A549 (cell line): Measurements from ENCODE around the gene CACNA1D. TPM values are rescaled to one million over a fixed set of nuclear protein-coding genes. Genes with fewer than 3 reads are reported as not detected.
A peak's percentile ranks its signal among the peaks of the same experiment; 100 is the strongest.

Experiments used
- ATAC-seq, 2 experiments: fragments of 200-7000 bp in 1 of 2; fragments of >200 bp in 1 of 2; cut with Nextera tagmentation in 1 of 2; cut with Tn5 transposase in 1 of 2; 3 replicates each; pipeline versions ENCODE4 v1.8.0 to v1.9.1; 2018 to 2020; ENCODE audit warnings: mild to moderate bottlenecking in 1 of 2, moderate library complexity in 1 of 2
- CTCF ChIA-PET: fragments of 300-600 bp; sonication (Branson Sonifier 250); formaldehyde crosslinking; extraction: SDS; loops from one replicate; lab custom pipeline; 2021; ENCODE audit warnings: antibody characterized with exemption, inconsistent platforms; lab: Yijun Ruan, JAX
- POLR2A ChIA-PET: fragments of 350-600 bp; formaldehyde crosslinking; extraction: SDS; loops from one replicate; lab custom pipeline; 2021; ENCODE audit warnings: antibody characterized with exemption, inconsistent platforms; lab: Yijun Ruan, JAX
- DNase-seq, 2 experiments: peaks; one replicate each; pipeline versions ENCODE4 v3.0.0 to v3.0.0-alpha.2; 2011 to 2016; ENCODE audit warnings: low read depth in 1 of 2, low spot score in 1 of 2
- FAIRE-seq: peaks from 2 replicates; lab custom pipeline; 2011; peaks lifted over from hg19 to GRCh38; lab: Jason Lieb, UNC
- H3K27ac ChIP-seq, 2 experiments: fragments of >200 bp; sonication (Bioruptor Twin); formaldehyde crosslinking; 3 replicates each; pipeline ENCODE4 v1.5.1; 2016 to 2017
- H3K4me1 ChIP-seq: fragments of >200 bp; sonication (Bioruptor Twin); formaldehyde crosslinking; 3 replicates; pipeline ENCODE4 v1.6.1; 2016
- H3K4me2 ChIP-seq: fragments of >200 bp; sonication (Bioruptor Twin); formaldehyde crosslinking; 3 replicates; pipeline ENCODE4 v1.6.1; 2016
- H3K4me3 ChIP-seq: fragments of >200 bp; sonication (Bioruptor Twin); formaldehyde crosslinking; 3 replicates; pipeline ENCODE4 v1.5.1; 2016
- H3K9me3 ChIP-seq: fragments of >200 bp; sonication (Bioruptor Twin); formaldehyde crosslinking; 3 replicates; pipeline ENCODE4 v1.6.1; 2016
- BCL3 ChIP-seq: fragments of >200 bp; sonication (Bioruptor Twin); formaldehyde crosslinking; IDR thresholded peaks from 3 replicates; pipeline ENCODE4 v1.6.1; 2016
- BHLHE40 ChIP-seq: IDR thresholded peaks from 2 replicates; pipeline ENCODE4 v1.6.1; 2012; ENCODE audit warnings: low read depth, low read length, inconsistent platforms
- EHF ChIP-seq: fragments of 250-450 bp; sonication (Bioruptor Pico); IDR thresholded peaks from 2 replicates; pipeline ENCODE4 v1.5.0; 2020; ENCODE audit warnings: mild to moderate bottlenecking
- EHMT2 ChIP-seq: fragments of 200-600 bp; sonication (generic); IDR thresholded peaks from 2 replicates; pipeline ENCODE4 v1.6.1; 2016; ENCODE audit warnings: antibody characterized with exemption, low read depth, mild to moderate bottlenecking, moderate library complexity
- FOSL2 ChIP-seq, 2 experiments: fragments of 450-650 bp in 1 of 2; fragments of >200 bp in 1 of 2; sonication (Bioruptor Twin) in 1 of 2; formaldehyde crosslinking; IDR thresholded peaks; 2 replicates each; pipeline versions ENCODE4 v1.5.0 to v1.6.1; 2016 to 2020; ENCODE audit warnings: mild to moderate bottlenecking in 1 of 2, moderate library complexity in 1 of 2
- HOXA7 ChIP-seq: fragments of 250-450 bp; sonication (Bioruptor Pico); IDR thresholded peaks from 2 replicates; pipeline ENCODE4 v1.5.0; 2020; ENCODE audit warnings: mild to moderate bottlenecking, moderate library complexity
- JUN ChIP-seq, 2 experiments: fragments of >200 bp; sonication (Bioruptor Twin); formaldehyde crosslinking; IDR thresholded peaks; 2 replicates in 1 of 2; 3 replicates in 1 of 2; pipeline ENCODE4 v1.6.1; 2016 to 2017
- KDM1A ChIP-seq: fragments of 200-600 bp; sonication (generic); IDR thresholded peaks from 2 replicates; pipeline ENCODE4 v1.6.1; 2016; ENCODE audit warnings: low read depth, mild to moderate bottlenecking
- NFE2L2 ChIP-seq: fragments of 150-350 bp; conservative IDR thresholded peaks from 2 replicates; pipeline ENCODE4 v1.6.1; 2014; ENCODE audit warnings: low read length
- NPAS2 ChIP-seq: fragments of 250-450 bp; sonication (Bioruptor Pico); IDR thresholded peaks from 2 replicates; pipeline ENCODE4 v1.8.0; 2022; ENCODE audit warnings: mild to moderate bottlenecking, moderate library complexity, borderline replicate concordance
- PHF8 ChIP-seq: fragments of 200-600 bp; sonication (generic); IDR thresholded peaks from 2 replicates; pipeline ENCODE4 v1.6.1; 2016; ENCODE audit warnings: low read depth, mild to moderate bottlenecking, antibody characterized with exemption, moderate library complexity, borderline replicate concordance
- POLR2A ChIP-seq: IDR thresholded peaks from 2 replicates; pipeline ENCODE4 v1.6.1; 2012; ENCODE audit warnings: mild to moderate bottlenecking, low read length
- RARB ChIP-seq: fragments of 250-450 bp; sonication (Bioruptor Pico); IDR thresholded peaks from 2 replicates; pipeline ENCODE4 v1.8.0; 2021; ENCODE audit warnings: mild to moderate bottlenecking, moderate library complexity
- TFCP2L1 ChIP-seq: fragments of 250-450 bp; sonication (Bioruptor Pico); IDR thresholded peaks from 2 replicates; pipeline ENCODE4 v1.5.0; 2021; ENCODE audit warnings: mild to moderate bottlenecking
- ZFP36 ChIP-seq: fragments of 450-650 bp; IDR thresholded peaks from 2 replicates; pipeline ENCODE4 v1.6.1; 2014; ENCODE audit warnings: borderline replicate concordance; ENCODE audit not compliant: partially characterized antibody
- ZSCAN20 ChIP-seq: fragments of 250-450 bp; sonication (Bioruptor Pico); IDR thresholded peaks from 2 replicates; pipeline ENCODE4 v1.8.0; 2022; ENCODE audit warnings: mild to moderate bottlenecking, moderate library complexity
- WGBS: methylation state at CpG from one replicate; pipeline ENCODE4 v1.1.6; 2017; ENCODE audit errors: missing lambda C conversion rate; 5-methylcytosine and 5-hydroxymethylcytosine counted together
- polyA plus RNA-seq, 4 experiments: library from polyadenylated mRNA; depleted of rRNA in 3 of 4; stranded (reverse); fragments of >200 nt; fragmentation: RNase III in 1 of 4; extraction: RNeasy Plus Mini Kit Qiagen cat#74134 plus additional on column Dnase treatment in 1 of 4; gene quantifications; 2 replicates in 3 of 4; 3 replicates in 1 of 4; pipeline ENCODE4 v1.2.3, GENCODE V29; 2011 to 2017
- TF ChIP-seq, protein P1 (sequence below): fragments of 200-600 bp; sonication (generic); IDR thresholded peaks from 2 replicates; pipeline ENCODE4 v1.6.1; 2016; ENCODE audit warnings: antibody characterized with exemption, mild to moderate bottlenecking, moderate library complexity
- TF ChIP-seq, protein P2 (sequence below): IDR thresholded peaks from 2 replicates; pipeline ENCODE4 v1.6.1; 2012; ENCODE audit warnings: low read depth, borderline replicate concordance
- TF ChIP-seq, protein P3 (sequence below): fragments of 450-650 bp; IDR thresholded peaks from 2 replicates; pipeline ENCODE4 v1.6.1; 2014; ENCODE audit warnings: antibody characterized with exemption

Gene CACNA1D
- polyA plus RNA-seq, 2 of the 4 experiments (the other 2 are of a cell fraction), result 1.1 to 10.7 TPM

DNA sequence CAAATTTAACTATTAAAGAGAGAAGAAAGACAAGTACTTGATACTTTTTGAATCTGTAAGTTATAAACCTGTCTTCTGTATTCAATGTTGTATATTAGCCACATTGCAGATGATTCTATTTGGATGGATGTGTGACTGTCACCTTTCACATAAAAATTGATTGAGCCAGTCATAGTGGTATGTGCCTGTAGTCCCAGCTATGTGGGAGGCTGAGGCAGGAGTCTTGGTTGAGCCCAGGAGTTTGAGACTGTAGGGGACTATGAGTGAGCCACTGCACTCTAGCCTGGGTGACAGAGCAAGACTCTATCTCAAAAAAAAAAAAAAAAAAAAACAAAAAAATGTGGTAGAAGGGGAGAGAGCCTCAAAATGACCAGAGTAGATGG, 12.3 kb downstream of the CACNA1D start:
- CTCF ChIA-PET, result interaction anchor here (0.8 kb wide), 1 partner anchor 87 kb away, joined by 4 read pairs; no protein-coding TSS in a partner anchor
- TF ChIP-seq BHLHE40, result no peak
- no peak for TF ChIP-seq PHF8
- TF ChIP-seq NFE2L2, result no peak
- TF ChIP-seq EHF, result no peak
- TF ChIP-seq HOXA7 (CRISPR knock-in tag), result no peak
- no peak for TF ChIP-seq NPAS2 (CRISPR knock-in tag)
- TF ChIP-seq, protein P1, sequence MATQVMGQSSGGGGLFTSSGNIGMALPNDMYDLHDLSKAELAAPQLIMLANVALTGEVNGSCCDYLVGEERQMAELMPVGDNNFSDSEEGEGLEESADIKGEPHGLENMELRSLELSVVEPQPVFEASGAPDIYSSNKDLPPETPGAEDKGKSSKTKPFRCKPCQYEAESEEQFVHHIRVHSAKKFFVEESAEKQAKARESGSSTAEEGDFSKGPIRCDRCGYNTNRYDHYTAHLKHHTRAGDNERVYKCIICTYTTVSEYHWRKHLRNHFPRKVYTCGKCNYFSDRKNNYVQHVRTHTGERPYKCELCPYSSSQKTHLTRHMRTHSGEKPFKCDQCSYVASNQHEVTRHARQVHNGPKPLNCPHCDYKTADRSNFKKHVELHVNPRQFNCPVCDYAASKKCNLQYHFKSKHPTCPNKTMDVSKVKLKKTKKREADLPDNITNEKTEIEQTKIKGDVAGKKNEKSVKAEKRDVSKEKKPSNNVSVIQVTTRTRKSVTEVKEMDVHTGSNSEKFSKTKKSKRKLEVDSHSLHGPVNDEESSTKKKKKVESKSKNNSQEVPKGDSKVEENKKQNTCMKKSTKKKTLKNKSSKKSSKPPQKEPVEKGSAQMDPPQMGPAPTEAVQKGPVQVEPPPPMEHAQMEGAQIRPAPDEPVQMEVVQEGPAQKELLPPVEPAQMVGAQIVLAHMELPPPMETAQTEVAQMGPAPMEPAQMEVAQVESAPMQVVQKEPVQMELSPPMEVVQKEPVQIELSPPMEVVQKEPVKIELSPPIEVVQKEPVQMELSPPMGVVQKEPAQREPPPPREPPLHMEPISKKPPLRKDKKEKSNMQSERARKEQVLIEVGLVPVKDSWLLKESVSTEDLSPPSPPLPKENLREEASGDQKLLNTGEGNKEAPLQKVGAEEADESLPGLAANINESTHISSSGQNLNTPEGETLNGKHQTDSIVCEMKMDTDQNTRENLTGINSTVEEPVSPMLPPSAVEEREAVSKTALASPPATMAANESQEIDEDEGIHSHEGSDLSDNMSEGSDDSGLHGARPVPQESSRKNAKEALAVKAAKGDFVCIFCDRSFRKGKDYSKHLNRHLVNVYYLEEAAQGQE, result no peak
- TF ChIP-seq FOSL2 (IDR thresholded peaks at IDR 0.05), result no peak
- TF ChIP-seq FOSL2 (CRISPR knock-in tag; IDR thresholded peaks at IDR 0.05), result no peak
- TF ChIP-seq RARB (CRISPR knock-in tag), result no peak
- TF ChIP-seq JUN (IDR thresholded peaks at IDR 0.05), result no peak
- no peak for TF ChIP-seq EHMT2
- no peak for TF ChIP-seq BCL3
- TF ChIP-seq, all 56 proteins: peak for 0
- Histone ChIP-seq H3K9me3 (no peaks in the 10 kb centered on the region), H3K4me1 (peaks cover 44% of the 10 kb centered on the region), H3K4me2 (peak overlapping the region; percentile 66), H3K27ac (peak overlapping the region; percentile 58 to 80; a peak in 4 of 6 replicates), H3K4me3 (no peak overlapping the region)
- POLR2A ChIA-PET, result no interaction called here
- ATAC-seq, result no peak
- DNase-seq, result no peak
- no peak for FAIRE-seq

GRCh38 chr3:53509494-53509893, 15.1 kb downstream of the CACNA1D start:
- no peak for ATAC-seq
- Histone ChIP-seq H3K4me2 (no peak overlapping the region; the same call in 2 of the 3 replicates), H3K4me3 (no peak overlapping the region), H3K27ac (peak overlapping the region; percentile 51 to 62; a peak in 4 of 6 replicates), H3K4me1 (peaks cover 51% of the 10 kb centered on the region), H3K9me3 (no peaks in the 10 kb centered on the region)
- ChIA-PET CTCF (no interaction called here), POLR2A (no interaction called here)
- FAIRE-seq, result no peak
- WGBS, result 84% methylated on average over 9 of the region's 9 CpGs
- TF ChIP-seq, protein P2, sequence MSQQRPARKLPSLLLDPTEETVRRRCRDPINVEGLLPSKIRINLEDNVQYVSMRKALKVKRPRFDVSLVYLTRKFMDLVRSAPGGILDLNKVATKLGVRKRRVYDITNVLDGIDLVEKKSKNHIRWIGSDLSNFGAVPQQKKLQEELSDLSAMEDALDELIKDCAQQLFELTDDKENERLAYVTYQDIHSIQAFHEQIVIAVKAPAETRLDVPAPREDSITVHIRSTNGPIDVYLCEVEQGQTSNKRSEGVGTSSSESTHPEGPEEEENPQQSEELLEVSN, result no peak
- no peak for TF ChIP-seq KDM1A
- no peak for DNase-seq

GRCh38 chr3:53510508-53510907, 16.1 kb downstream of the CACNA1D start:
- peak in 1 of 2 experiments; percentile 31; a peak in 2 of 6 replicates for ATAC-seq
- DNase-seq, result no peak
- 6% methylated on average over 3 of the region's 3 CpGs for WGBS
- ChIA-PET POLR2A (no interaction called here), CTCF (no interaction called here)
- Histone ChIP-seq H3K9me3 (no peaks in the 10 kb centered on the region), H3K4me2 (peak overlapping the region; percentile 4; the same call in 1 of the 3 replicates), H3K4me3 (no peak overlapping the region), H3K27ac (peak overlapping the region; percentile 38 to 51; a peak in 3 of 6 replicates), H3K4me1 (peaks cover 51% of the 10 kb centered on the region)
- no peak for TF ChIP-seq POLR2A
- no peak for FAIRE-seq

- CTCF ChIA-PET, result no interaction called here
- Histone ChIP-seq H3K27ac (peak overlapping the region in 1 of 2 experiments; percentile 42; a peak in 1 of 6 replicates), H3K4me1 (peaks cover 51% of the 10 kb centered on the region), H3K4me3 (no peak overlapping the region), H3K9me3 (no peaks in the 10 kb centered on the region), H3K4me2 (no peak overlapping the region)
- WGBS, result 92% methylated on average over 13 of the region's 13 CpGs
- POLR2A ChIA-PET, result no interaction called here
- no peak for DNase-seq
- FAIRE-seq, result no peak
- ATAC-seq, result no peak
- TF ChIP-seq, protein P1, result no peak
- no peak for TF ChIP-seq TFCP2L1 (CRISPR knock-in tag)
- no peak for TF ChIP-seq ZSCAN20 (CRISPR knock-in tag)
- TF ChIP-seq, protein P3, sequence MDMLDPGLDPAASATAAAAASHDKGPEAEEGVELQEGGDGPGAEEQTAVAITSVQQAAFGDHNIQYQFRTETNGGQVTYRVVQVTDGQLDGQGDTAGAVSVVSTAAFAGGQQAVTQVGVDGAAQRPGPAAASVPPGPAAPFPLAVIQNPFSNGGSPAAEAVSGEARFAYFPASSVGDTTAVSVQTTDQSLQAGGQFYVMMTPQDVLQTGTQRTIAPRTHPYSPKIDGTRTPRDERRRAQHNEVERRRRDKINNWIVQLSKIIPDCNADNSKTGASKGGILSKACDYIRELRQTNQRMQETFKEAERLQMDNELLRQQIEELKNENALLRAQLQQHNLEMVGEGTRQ, result no peak
- no peak for TF ChIP-seq EHF
- no peak for TF ChIP-seq ZFP36
Measured at GRCh38 chr3:53511246-53511645, 16.8 kb downstream of the CACNA1D start.
